Endothelial cell of umbilical vein (primary cell): ENCODE measurements around the gene GLYATL3. TPM values are rescaled to one million over a fixed set of nuclear protein-coding genes. Genes with fewer than 3 reads are reported as not detected.

ENCODE experiments used
- BruUV-seq: library from RNA; stranded (reverse); fragments of 400-500 nt; replicated peaks from 2 replicates; lab custom pipeline; 2021; lab: Mats Ljungman, UMichigan
- CTCF ChIA-PET: fragments of 300-600, 350-600 bp; sonication (Branson Sonifier 250); formaldehyde crosslinking; loops from one replicate; lab custom pipeline; 2021; ENCODE audit warnings: antibody characterized with exemption, inconsistent platforms; lab: Charles Lee
- POLR2A ChIA-PET: fragments of 300-600, 350-600 bp; sonication (Branson Sonifier 250); formaldehyde crosslinking; loops from one replicate; lab custom pipeline; 2021; ENCODE audit warnings: antibody characterized with exemption, inconsistent platforms; lab: Charles Lee
- DNase-seq: peaks from one replicate; pipeline ENCODE4 v3.0.0-alpha.2; 2011; ENCODE audit warnings: low read depth, low spot score
- FAIRE-seq: peaks from 2 replicates; lab custom pipeline; 2011; peaks lifted over from hg19 to GRCh38; lab: Jason Lieb, UNC
- H2AFZ ChIP-seq: 2 replicates; pipeline ENCODE4 v1.6.0; 2012; ENCODE audit warnings: low read depth, low read length, control low read depth, inconsistent platforms
- H3K27ac ChIP-seq: 2 replicates; pipeline ENCODE4 v1.5.1; 2011; ENCODE audit warnings: low read depth, mild to moderate bottlenecking, control low read depth, low read length, moderate library complexity; ENCODE audit not compliant: insufficient read depth
- H3K27me3 ChIP-seq, 2 experiments: 2 replicates each; pipeline versions ENCODE4 v1.6.0 to v1.6.1; 2011; ENCODE audit warnings: low read length in 2 of 2, mixed read lengths in 1 of 2; ENCODE audit not compliant: control insufficient read depth in 2 of 2, insufficient read depth in 2 of 2
- H3K36me3 ChIP-seq, 2 experiments: 2 replicates in 1 of 2; 3 replicates in 1 of 2; pipeline ENCODE4 v1.5.1; 2011; ENCODE audit warnings: low read length in 2 of 2, mild to moderate bottlenecking in 1 of 2, moderate library complexity in 1 of 2; ENCODE audit not compliant: control insufficient read depth in 2 of 2, insufficient read depth in 2 of 2; ENCODE audit errors: extremely low read depth in 1 of 2
- H3K4me1 ChIP-seq: 3 replicates; pipeline ENCODE4 v1.5.1; 2011; ENCODE audit warnings: mild to moderate bottlenecking, low read length; ENCODE audit not compliant: control insufficient read depth, insufficient read depth; ENCODE audit errors: extremely low read depth
- H3K4me2 ChIP-seq: 2 replicates; pipeline ENCODE4 v1.6.1; 2011; ENCODE audit warnings: low read length, control low read depth, mixed read lengths; ENCODE audit not compliant: insufficient read depth
- H3K4me3 ChIP-seq, 3 experiments: fragments of 200-600 bp in 1 of 3; sonication (generic), shearing (Covaris generic) in 1 of 3; replicated peaks in 1 of 3; 2 replicates each; pipeline ENCODE4 v1.5.1; 2011 to 2016; ENCODE audit warnings: control low read depth in 3 of 3, low read length in 3 of 3, mild to moderate bottlenecking in 2 of 3, inconsistent platforms in 1 of 3, low read depth in 1 of 3, moderate library complexity in 1 of 3; ENCODE audit not compliant: insufficient read depth in 1 of 3
- H3K79me2 ChIP-seq: 2 replicates; pipeline ENCODE4 v1.6.0; 2012; ENCODE audit warnings: low read length, inconsistent platforms; ENCODE audit not compliant: control insufficient read depth, insufficient read depth
- H3K9ac ChIP-seq: replicated peaks from 2 replicates; pipeline ENCODE3; 2011; ENCODE audit warnings: low read length, control low read depth; ENCODE audit not compliant: insufficient read depth; ENCODE audit errors: extremely low read depth
- H3K9me1 ChIP-seq: replicated peaks from 3 replicates; pipeline ENCODE4 v1.6.0; 2011; ENCODE audit warnings: mild to moderate bottlenecking, low read length; ENCODE audit not compliant: control insufficient read depth, insufficient read depth; ENCODE audit errors: extremely low read depth
- H3K9me3 ChIP-seq: replicated peaks from 2 replicates; pipeline ENCODE4 v1.5.1; 2012; ENCODE audit warnings: low read length, inconsistent platforms; ENCODE audit not compliant: control insufficient read depth, insufficient read depth
- H4K20me1 ChIP-seq: replicated peaks from 2 replicates; pipeline ENCODE3; 2011; ENCODE audit warnings: mild to moderate bottlenecking, low read length; ENCODE audit not compliant: control insufficient read depth, insufficient read depth; ENCODE audit errors: extremely low read depth
- CTCF ChIP-seq, 2 donors: IDR thresholded peaks; 1 replicate in 1 of 2; 2 replicates in 1 of 2; pipeline ENCODE4 v1.5.1; 2011; ENCODE audit warnings: low read length in 2 of 2, mild to moderate bottlenecking in 2 of 2, moderate library complexity in 2 of 2, control low read depth in 1 of 2, inconsistent platforms in 1 of 2, low read depth in 1 of 2; ENCODE audit not compliant: insufficient read depth in 1 of 2; ENCODE audit errors: extremely low read depth in 1 of 2
- EZH2 ChIP-seq: IDR thresholded peaks from 2 replicates; pipeline ENCODE4 v1.6.1; 2012; ENCODE audit warnings: borderline replicate concordance, low read depth, mild to moderate bottlenecking, moderate library complexity, low read length, inconsistent platforms; ENCODE audit not compliant: severe bottlenecking
- FOS ChIP-seq: IDR thresholded peaks from 2 replicates; pipeline ENCODE4 v1.6.1; 2011; ENCODE audit warnings: mild to moderate bottlenecking, low read length, moderate library complexity, borderline replicate concordance; ENCODE audit not compliant: insufficient read depth
- GATA2 ChIP-seq: IDR thresholded peaks from 2 replicates; pipeline ENCODE4 v1.7.0; 2011; ENCODE audit warnings: low read depth, mild to moderate bottlenecking, moderate library complexity, mixed read lengths, low read length; ENCODE audit not compliant: insufficient read length, insufficient read depth
- JUN ChIP-seq: IDR thresholded peaks from 2 replicates; pipeline ENCODE4 v1.6.1; 2011; ENCODE audit warnings: borderline replicate concordance, low read depth; ENCODE audit not compliant: insufficient read length, insufficient read depth
- MAX ChIP-seq: IDR thresholded peaks from 2 replicates; pipeline ENCODE4 v1.6.1; 2011; ENCODE audit not compliant: insufficient read depth, insufficient read length
- MYC ChIP-seq: IDR thresholded peaks from one replicate; pipeline ENCODE4 v1.6.1; 2011; ENCODE audit warnings: mild to moderate bottlenecking, low read depth, low read length
- POLR2A ChIP-seq: IDR thresholded peaks from 2 replicates; pipeline ENCODE4 v1.6.1; 2012; ENCODE audit warnings: low read depth, mild to moderate bottlenecking, control low read depth, low read length
- POLR2AphosphoS5 ChIP-seq: IDR thresholded peaks from 2 replicates; pipeline ENCODE4 v1.6.1; 2012; ENCODE audit warnings: low read depth, mild to moderate bottlenecking, control low read depth, low read length, moderate library complexity; ENCODE audit not compliant: insufficient read depth
- dilution Hi-C: fragments of 300-500 bp; cut with MboI; formaldehyde crosslinking; loops from one replicate; pipeline ENCODE4 v1.15.0; 2019; ENCODE audit warnings: low sequenced_read_pairs; ENCODE audit not compliant: extremely low pct_ligation_motif_present
- intact Hi-C: fragments of 100-400 bp; cut with micrococcal nuclease; formaldehyde crosslinking; loops from one replicate; pipeline ENCODE4 v1.10.0; 2022
- polyA plus RNA-seq, 4 experiments: library from polyadenylated mRNA; depleted of rRNA in 3 of 4; stranded (reverse) in 3 of 4; unstranded in 1 of 4; fragments of >200 nt; gene quantifications; 2 replicates each; pipeline versions ENCODE4 v1.2.1 to v1.2.3, GENCODE V29; 2011 to 2012; ENCODE audit warnings: missing spikeins in 1 of 4
- total RNA-seq: library from RNA; stranded (reverse); gene quantifications from 2 replicates; pipeline ENCODE4 v1.2.3, GENCODE V29; 2021

GLYATL3 gene
- total and polyA plus RNA-seq, 2 donors (not counting 3 experiments of a cell fraction or from before 2014, with no cell fraction given), result not detected

GRCh38 chr6:49558238-49558637, 58.5 kb downstream of the GLYATL3 start:
- Histone ChIP-seq H4K20me1 (no peaks in the 10 kb centered on the region), H3K4me3 (no peak overlapping the region), H3K4me2 (no peak overlapping the region), H2AFZ (no peak overlapping the region), H3K79me2 (peaks cover 3% of the 10 kb centered on the region), H3K27ac (no peak overlapping the region), H3K4me1 (peaks cover 25% of the 10 kb centered on the region), H3K9me1 (no peaks in the 10 kb centered on the region), H3K9ac (no peak overlapping the region), H3K36me3 (no peaks in the 10 kb centered on the region), H3K9me3 (no peaks in the 10 kb centered on the region), H3K27me3 (no peaks in the 10 kb centered on the region)
- no TSS peak for BruUV-seq
- dilution Hi-C loops (no loop called here), intact Hi-C loops (no loop called here)
- TF ChIP-seq EZH2 (no peak), MYC (no peak), POLR2A (no peak)
- DNase-seq, result no peak
- no peak for FAIRE-seq
- POLR2A ChIA-PET, result interaction anchor here (0.6 kb wide), 1 partner anchor 133 kb away, joined by 6 read pairs; no protein-coding TSS in a partner anchor
- CTCF ChIA-PET, result interaction anchor here (1.4 to 1.7 kb wide), 2 partner anchors 9 to 26 kb away, joined by 4 to 5 read pairs; no protein-coding TSS in a partner anchor

GRCh38 chr6:49563006-49563886, 63.5 kb downstream of the GLYATL3 start:
- H4K20me1 ChIP-seq, result no peaks in the 10 kb centered on the region
- no peak overlapping the region for H3K4me2 ChIP-seq
- DNase-seq (no peak), FAIRE-seq (no peak)
- H3K79me2 ChIP-seq, result no peaks in the 10 kb centered on the region
- dilution Hi-C loops, result no loop called here
- ChIA-PET CTCF (interaction anchor here (0.8 to 17.7 kb wide), 6 partner anchors 9 to 43 kb away, joined by 3 to 205 read pairs (median 3); partner anchors contain the start of gene C6orf141), POLR2A (interaction anchor here (0.6 kb wide), 1 partner anchor 15 kb away, joined by 5 read pairs; no protein-coding TSS in a partner anchor)
- H3K9me3 ChIP-seq, result no peaks in the 10 kb centered on the region
- H3K27me3 ChIP-seq, result no peaks in the 10 kb centered on the region
- no TSS peak for BruUV-seq
- H3K9me1 ChIP-seq, result no peaks in the 10 kb centered on the region
- intact Hi-C loops, result no loop called here
- peaks cover 31% of the 10 kb centered on the region for H3K4me1 ChIP-seq
- H3K36me3 ChIP-seq, result no peaks in the 10 kb centered on the region
- H3K4me3 ChIP-seq, result no peak overlapping the region
- no peak overlapping the region for H3K27ac ChIP-seq
- TF ChIP-seq GATA2, result no peak
- no peak for TF ChIP-seq MAX
- TF ChIP-seq EZH2, result no peak
- TF ChIP-seq CTCF (IDR thresholded peaks at IDR 0.05; ENCODE audit: extremely low read depth in 1 of 2, insufficient read depth in 1 of 2, low read depth in 1 of 2, low read length in 2 of 2), result no peak
- TF ChIP-seq POLR2AphosphoS5, result no peak
- TF ChIP-seq FOS, result no peak
- no peak for TF ChIP-seq JUN
- no peak for TF ChIP-seq POLR2A
- no peak for TF ChIP-seq MYC
- no peak overlapping the region for H3K9ac ChIP-seq
- no peak overlapping the region for H2AFZ ChIP-seq
